Heart left ventricle (tissue), 16 donors: ENCODE measurements around the gene ATRN. TPM values are rescaled to one million over a fixed set of nuclear protein-coding genes. Genes with fewer than 3 reads are reported as not detected.

ENCODE experiments used
- ATAC-seq, 4 donors: fragments of 200-7000 bp; cut with Tn5 transposase; one replicate each; pipeline ENCODE4 v1.9.1; 2020 to 2022; ENCODE audit warnings: moderate library complexity in 4 of 4, mild to moderate bottlenecking in 3 of 4, moderate number of reproducible peaks in 1 of 4
- DNase-seq, 5 donors: peaks; one replicate each; pipeline ENCODE4 v3.0.0-alpha.2; 2020
- H3K27ac ChIP-seq, 12 donors: fragments of 200-600 bp; sonication (generic) in 4 of 12; one replicate each; pipeline versions ENCODE4 v1.5.0 to v1.8.0; 2016 to 2022; ENCODE audit warnings: mild to moderate bottlenecking in 2 of 12
- H3K27me3 ChIP-seq, 9 donors: fragments of 200-600 bp; sonication (generic) in 2 of 9; one replicate each; pipeline versions ENCODE4 v1.5.1 to v1.8.0; 2016 to 2022; ENCODE audit warnings: mild to moderate bottlenecking in 3 of 9
- H3K36me3 ChIP-seq, 9 donors: fragments of 200-600 bp; sonication (generic) in 2 of 9; one replicate each; pipeline versions ENCODE4 v1.5.0 to v1.8.0; 2018 to 2022; ENCODE audit warnings: mild to moderate bottlenecking in 2 of 9
- H3K4me1 ChIP-seq, 12 donors: fragments of 200-600 bp; sonication (generic) in 4 of 12; one replicate each; pipeline versions ENCODE4 v1.5.0 to v1.8.0; 2016 to 2022; ENCODE audit warnings: mild to moderate bottlenecking in 3 of 12
- H3K4me3 ChIP-seq, 12 donors: fragments of 200-600 bp; sonication (generic) in 4 of 12; one replicate each; pipeline versions ENCODE4 v1.5.0 to v1.8.0; 2017 to 2022; ENCODE audit warnings: mild to moderate bottlenecking in 9 of 12, moderate library complexity in 4 of 12
- H3K9me3 ChIP-seq, 12 donors: fragments of 200-600 bp; sonication (generic) in 4 of 12; one replicate each; pipeline versions ENCODE4 v1.5.0 to v1.8.0; 2016 to 2022; ENCODE audit warnings: mild to moderate bottlenecking in 1 of 12
- POLR2A ChIP-seq, 2 donors: fragments of 450-650 bp; IDR thresholded peaks; one replicate each; pipeline ENCODE4 v1.6.1; 2017; ENCODE audit warnings: antibody characterized with exemption in 2 of 2, mild to moderate bottlenecking in 2 of 2, moderate library complexity in 2 of 2
- WGBS, 4 donors: extraction: QIAGEN DNeasy Blood & Tissue Kit in 2 of 4; methylation state at CpG; one replicate each; pipeline versions ENCODE4 v1.1.5 to v1.1.7; 2013 to 2018; 5-methylcytosine and 5-hydroxymethylcytosine counted together
- intact Hi-C, 10 donors: fragments of 100-400 bp; cut with DNase I; formaldehyde crosslinking; loops; one replicate each; pipeline versions ENCODE4 v1.11.1 to v1.14.2; 2022
- polyA plus RNA-seq, 2 donors: library from polyadenylated mRNA; stranded (reverse); fragments of 200-250 nt; gene quantifications; one replicate each; pipeline ENCODE4 v1.2.3, GENCODE V29; 2013
- total RNA-seq, 9 donors: library from RNA; depleted of rRNA in 2 of 9; stranded (reverse); fragments of >200 nt in 2 of 9; fragmentation: NEBNext Ultra II Directional in 3 of 9; extraction: Animal tissue kit (Norgen Biotek cat#: 25700) in 3 of 9; gene quantifications; one replicate each; pipeline versions ENCODE4 v1.1.0 to v1.2.4, GENCODE V29; 2016 to 2023
- TF ChIP-seq, protein P1 (sequence below), 12 donors: fragments of 200-600 bp; sonication (generic) in 4 of 12; IDR thresholded peaks; one replicate each; pipeline versions ENCODE4 v1.5.0 to v1.8.0; 2018 to 2022; ENCODE audit warnings: antibody characterized with exemption in 12 of 12, mild to moderate bottlenecking in 5 of 12
- donor health status: ischemic (EF 13 %, LVEDD 7.1; RV severe dilation, severe dysfunction).
- donor health status: healthy with polysubstance abuse.
- donor health status: DM: no; HTN: yes; CAD: no.
- donor health status: DM: no; HTN: no; CAD: no.
- donor health status: ischemic (EF 25% LVEDD 6.9; RV normal size, moderate dysfunction).
- donor health status: ischemic (EF 25% LVEDD 5.7; RV mildly dilated, moderate dysfunction).
- donor health status: healthy.
- donor health status: DM: yes; HTN: yes; CAD: no.
- donor health status: ischemic (EF 35%, LVEDD 5.7; RV mildly dilated, moderate dysfunction).
- donor health status: nonischemic (EF 11% LVEDD 7.7; RV severe dilation, severe dysfunction).
- donor health status: DM: yes; HTN: yes; CAD: no.
- donor health status: PGD.
- donor health status: ischemic (EF 29% LVEDD 5.4; RV normal size, mild dysfunction).
- donor health status: nonischemic (EF 23%, LVEDD 6.1; RV moderate dilation, normal function).

The ATRN gene
- total and polyA plus RNA-seq, 11 donors = 4.8 to 44.7 (median 32.6) TPM

DNA sequence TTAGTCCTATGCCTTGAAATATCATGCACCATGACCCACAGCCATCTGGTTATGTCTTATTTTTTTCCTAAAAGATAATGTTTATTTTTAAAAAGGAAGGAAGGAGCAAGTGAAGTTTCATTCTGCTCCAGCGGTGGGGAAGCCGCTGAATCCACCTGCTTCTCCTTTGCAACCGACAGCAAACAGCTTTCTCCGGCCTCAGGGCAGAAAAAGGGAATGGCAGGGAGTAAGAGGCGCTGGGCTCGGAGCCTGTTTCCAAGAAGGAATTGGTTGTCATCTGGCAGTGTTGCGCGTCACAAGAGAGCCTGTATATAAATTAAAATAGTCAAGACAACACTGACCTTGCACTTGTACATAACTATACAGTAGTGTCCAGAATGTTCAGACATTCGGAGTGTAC lies 178.1 kb downstream of the ATRN start:
- WGBS, 4 donors = 91 to 93% (median 92%) methylated on average over 9 of the region's 9 CpGs
- peaks cover 0 to 9% (median 0%) of the 10 kb centered on the region in 12 donors for H3K4me1 ChIP-seq
- no peak overlapping the region for H3K27ac ChIP-seq
- ATAC-seq = no peak
- intact Hi-C loops = no loop called here
- H3K9me3 ChIP-seq = peaks cover 0 to 6% (median 0%) of the 10 kb centered on the region in 12 donors
- H3K36me3 ChIP-seq = peaks cover 0 to 66% (median 54%) of the 10 kb centered on the region in 9 donors
- H3K4me3 ChIP-seq = no peak overlapping the region
- TF ChIP-seq POLR2A (IDR thresholded peaks at IDR 0.05) = no peak
- TF ChIP-seq, protein P1, sequence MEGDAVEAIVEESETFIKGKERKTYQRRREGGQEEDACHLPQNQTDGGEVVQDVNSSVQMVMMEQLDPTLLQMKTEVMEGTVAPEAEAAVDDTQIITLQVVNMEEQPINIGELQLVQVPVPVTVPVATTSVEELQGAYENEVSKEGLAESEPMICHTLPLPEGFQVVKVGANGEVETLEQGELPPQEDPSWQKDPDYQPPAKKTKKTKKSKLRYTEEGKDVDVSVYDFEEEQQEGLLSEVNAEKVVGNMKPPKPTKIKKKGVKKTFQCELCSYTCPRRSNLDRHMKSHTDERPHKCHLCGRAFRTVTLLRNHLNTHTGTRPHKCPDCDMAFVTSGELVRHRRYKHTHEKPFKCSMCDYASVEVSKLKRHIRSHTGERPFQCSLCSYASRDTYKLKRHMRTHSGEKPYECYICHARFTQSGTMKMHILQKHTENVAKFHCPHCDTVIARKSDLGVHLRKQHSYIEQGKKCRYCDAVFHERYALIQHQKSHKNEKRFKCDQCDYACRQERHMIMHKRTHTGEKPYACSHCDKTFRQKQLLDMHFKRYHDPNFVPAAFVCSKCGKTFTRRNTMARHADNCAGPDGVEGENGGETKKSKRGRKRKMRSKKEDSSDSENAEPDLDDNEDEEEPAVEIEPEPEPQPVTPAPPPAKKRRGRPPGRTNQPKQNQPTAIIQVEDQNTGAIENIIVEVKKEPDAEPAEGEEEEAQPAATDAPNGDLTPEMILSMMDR (IDR thresholded peaks at IDR 0.05) = no peak
- H3K27me3 ChIP-seq = no peaks in the 10 kb centered on the region
- DNase-seq = no peak

DNA sequence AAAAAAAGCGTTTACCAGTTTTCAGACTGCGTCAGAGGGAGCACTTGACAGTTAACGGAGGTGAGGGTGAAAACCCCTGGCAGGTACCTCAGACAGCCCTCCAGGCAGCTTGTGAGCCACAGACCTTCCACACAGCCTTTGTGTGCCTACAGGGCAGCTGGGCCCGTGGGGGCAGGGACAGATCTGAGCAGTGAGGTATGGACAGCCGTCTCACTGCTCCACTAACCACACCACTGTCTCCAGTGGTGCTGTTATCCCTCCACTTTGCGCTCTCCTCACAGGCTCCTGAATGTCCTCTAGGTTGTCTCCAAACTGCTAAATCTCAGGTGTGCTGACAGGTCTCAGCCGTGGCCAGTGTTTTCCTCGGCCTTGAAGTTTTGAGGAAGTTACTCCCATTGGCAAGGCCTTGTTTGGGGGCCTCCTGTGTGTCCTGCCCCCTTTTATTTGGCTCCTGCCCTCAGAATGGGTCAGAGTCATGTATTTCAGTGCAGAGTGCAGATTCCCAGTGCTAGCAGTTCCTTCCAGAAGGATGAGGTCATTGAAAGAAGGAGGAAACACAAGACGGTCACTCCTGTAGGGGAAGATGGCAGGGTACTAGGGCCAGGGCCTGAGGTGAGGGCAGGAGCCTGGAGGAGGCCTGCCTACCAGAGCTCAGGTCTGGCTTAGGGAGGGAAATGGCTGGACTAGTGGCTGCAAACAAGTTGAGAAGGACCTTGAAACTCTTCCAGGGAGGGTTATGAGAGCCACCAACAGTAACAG lies 180.6 kb downstream of the ATRN start:
- H3K27me3 ChIP-seq = no peaks in the 10 kb centered on the region
- H3K4me3 ChIP-seq = no peak overlapping the region
- peaks cover 0 to 8% (median 0%) of the 10 kb centered on the region in 12 donors for H3K9me3 ChIP-seq
- DNase-seq = no peak
- no peak for TF ChIP-seq POLR2A (IDR thresholded peaks at IDR 0.05)
- TF ChIP-seq, protein P1 (IDR thresholded peaks at IDR 0.05) = no peak
- no peak overlapping the region for H3K27ac ChIP-seq
- peak in 1 of 4 donors; percentile 16 for ATAC-seq
- WGBS, 4 donors = 73 to 89% (median 81%) methylated on average over 8 to 9 of the region's 9 CpGs
- intact Hi-C loops = no loop called here
- H3K4me1 ChIP-seq = peaks cover 0 to 9% (median 0%) of the 10 kb centered on the region in 12 donors
- peaks cover 0 to 42% (median 37%) of the 10 kb centered on the region in 9 donors for H3K36me3 ChIP-seq

DNA sequence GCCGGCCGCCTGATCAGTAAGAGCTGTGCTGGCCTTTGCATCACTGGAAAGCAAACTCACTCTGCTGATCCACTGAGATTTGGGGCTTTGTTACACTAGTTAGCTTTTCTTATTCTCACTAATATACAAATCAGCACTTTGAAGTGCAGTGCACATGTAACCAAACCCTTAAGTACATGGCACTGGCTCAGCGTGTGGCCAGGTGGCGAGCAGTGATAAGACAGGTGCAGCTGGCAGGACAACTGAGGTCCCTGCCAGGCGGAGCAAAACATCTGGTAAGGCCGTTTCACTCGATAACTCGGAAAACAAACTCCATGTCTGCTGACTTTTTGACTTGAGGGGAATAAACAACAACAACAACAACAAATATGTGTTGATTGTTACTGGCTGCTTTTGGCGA lies 181.4 kb downstream of the ATRN start:
- 84 to 94% (median 93%) methylated on average over 9 of the region's 9 CpGs for WGBS, 4 donors
- H3K9me3 ChIP-seq = peaks cover 0 to 8% (median 0%) of the 10 kb centered on the region in 12 donors
- H3K4me1 ChIP-seq = peaks cover 0 to 9% (median 0%) of the 10 kb centered on the region in 12 donors
- H3K27me3 ChIP-seq = no peaks in the 10 kb centered on the region
- DNase-seq = no peak
- H3K27ac ChIP-seq = no peak overlapping the region
- intact Hi-C loops = no loop called here
- ATAC-seq = no peak
- peaks cover 0 to 33% (median 29%) of the 10 kb centered on the region in 9 donors for H3K36me3 ChIP-seq
- no peak overlapping the region for H3K4me3 ChIP-seq
- TF ChIP-seq POLR2A (IDR thresholded peaks at IDR 0.05) = no peak
- TF ChIP-seq, protein P1 (IDR thresholded peaks at IDR 0.05) = no peak

DNA sequence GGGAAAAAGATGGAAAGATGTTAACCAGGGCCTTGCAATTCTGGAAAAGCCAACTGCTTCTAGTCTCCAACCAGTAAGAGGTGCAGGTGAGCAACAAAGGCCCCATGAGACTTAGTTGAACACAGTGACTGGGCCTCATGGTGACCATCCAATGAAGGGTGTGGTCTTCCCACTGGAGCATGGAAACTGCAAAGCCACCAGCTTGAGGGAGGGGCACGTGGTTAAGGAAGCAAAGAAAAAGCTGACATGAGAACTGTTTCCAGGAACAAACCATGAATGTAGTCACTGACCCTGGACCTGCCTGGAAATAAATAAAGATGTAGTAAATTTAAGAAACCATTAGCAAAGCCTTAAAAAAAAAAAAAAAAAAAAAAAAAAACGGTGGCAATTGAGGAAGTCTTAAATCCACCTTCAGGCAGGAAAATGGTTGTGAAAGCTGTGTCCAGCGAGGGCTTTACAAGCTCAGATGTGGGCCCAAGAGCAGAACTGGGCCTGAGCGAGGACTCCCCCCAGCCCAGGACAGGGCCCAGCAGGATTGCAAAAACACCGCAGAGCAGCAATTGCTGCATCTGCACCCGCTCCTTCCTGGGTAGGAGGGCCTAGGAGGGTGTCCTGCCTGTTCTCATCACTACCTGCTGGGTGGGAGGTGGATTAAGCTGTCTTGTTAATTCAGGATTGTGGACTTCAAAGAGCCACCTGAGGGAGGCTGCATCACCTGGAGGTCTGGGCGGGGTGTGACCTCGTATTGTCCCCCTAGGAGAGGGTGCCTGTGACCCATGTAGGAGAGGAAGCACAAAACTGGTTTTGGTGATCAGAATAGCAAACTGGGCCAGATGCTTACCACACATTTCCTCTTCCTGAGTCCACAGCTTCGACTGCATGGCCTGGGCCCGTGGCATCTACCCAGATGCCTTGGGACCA lies 182.1 kb downstream of the ATRN start:
- peaks cover 0 to 8% (median 0%) of the 10 kb centered on the region in 12 donors for H3K9me3 ChIP-seq
- peak in 1 of 4 donors; percentile 35 for ATAC-seq
- no peak for DNase-seq
- no peak overlapping the region for H3K27ac ChIP-seq
- H3K27me3 ChIP-seq = no peaks in the 10 kb centered on the region
- H3K4me1 ChIP-seq = peaks cover 0 to 9% (median 0%) of the 10 kb centered on the region in 12 donors
- TF ChIP-seq, protein P1 (IDR thresholded peaks at IDR 0.05) = no peak
- TF ChIP-seq POLR2A (IDR thresholded peaks at IDR 0.05) = no peak
- peaks cover 0 to 26% (median 22%) of the 10 kb centered on the region in 9 donors for H3K36me3 ChIP-seq
- WGBS, 4 donors = 78 to 88% (median 85%) methylated on average over 10 of the region's 10 CpGs
- intact Hi-C loops = no loop called here
- no peak overlapping the region for H3K4me3 ChIP-seq
